ENCODE data around the gene PRKX.

DNA sequence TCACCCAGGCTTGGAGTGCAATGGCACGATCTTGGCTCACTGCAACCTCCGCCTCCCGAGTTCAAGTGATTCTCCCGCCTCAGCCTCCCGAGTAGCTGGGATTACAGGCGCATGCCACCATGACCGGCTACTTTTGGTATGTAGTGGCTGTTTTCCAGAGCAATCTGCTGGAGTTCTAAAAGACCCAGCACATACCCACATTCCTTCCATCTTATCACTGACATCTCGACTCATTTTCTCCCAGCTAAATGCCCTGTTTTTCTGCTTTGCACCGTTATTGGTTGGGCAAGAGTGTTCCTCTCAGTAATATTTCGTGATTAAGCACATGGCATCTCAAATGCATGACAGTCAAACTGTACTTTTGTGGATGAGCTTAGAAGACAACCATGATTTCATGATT, 53.7 kb downstream of the PRKX start:
- TF ChIP-seq, protein P1, sequence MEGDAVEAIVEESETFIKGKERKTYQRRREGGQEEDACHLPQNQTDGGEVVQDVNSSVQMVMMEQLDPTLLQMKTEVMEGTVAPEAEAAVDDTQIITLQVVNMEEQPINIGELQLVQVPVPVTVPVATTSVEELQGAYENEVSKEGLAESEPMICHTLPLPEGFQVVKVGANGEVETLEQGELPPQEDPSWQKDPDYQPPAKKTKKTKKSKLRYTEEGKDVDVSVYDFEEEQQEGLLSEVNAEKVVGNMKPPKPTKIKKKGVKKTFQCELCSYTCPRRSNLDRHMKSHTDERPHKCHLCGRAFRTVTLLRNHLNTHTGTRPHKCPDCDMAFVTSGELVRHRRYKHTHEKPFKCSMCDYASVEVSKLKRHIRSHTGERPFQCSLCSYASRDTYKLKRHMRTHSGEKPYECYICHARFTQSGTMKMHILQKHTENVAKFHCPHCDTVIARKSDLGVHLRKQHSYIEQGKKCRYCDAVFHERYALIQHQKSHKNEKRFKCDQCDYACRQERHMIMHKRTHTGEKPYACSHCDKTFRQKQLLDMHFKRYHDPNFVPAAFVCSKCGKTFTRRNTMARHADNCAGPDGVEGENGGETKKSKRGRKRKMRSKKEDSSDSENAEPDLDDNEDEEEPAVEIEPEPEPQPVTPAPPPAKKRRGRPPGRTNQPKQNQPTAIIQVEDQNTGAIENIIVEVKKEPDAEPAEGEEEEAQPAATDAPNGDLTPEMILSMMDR (IDR thresholded peaks at IDR 0.05; ENCODE audit: low read depth, low read length, poor library complexity, severe bottlenecking): no peak
- no peak for TF ChIP-seq EZH2phosphoT487 (IDR thresholded peaks at IDR 0.05; ENCODE audit: borderline replicate concordance, low read length)

Measured in DOHH2 (cell line).